GM19455 (cell line): Measurements from ENCODE around the gene CCDC188.
"Not testable (repeated sequence)": the region's sequence is repeated elsewhere in the genome, so short reads cannot be mapped to it uniquely, and the experiment has no call there.

Experiments used
- ATAC-seq: cut with Tn5 transposase; IDR thresholded peaks from one replicate; pipeline ENCODE4 v1.9.1; 2021; ENCODE audit not compliant: unreplicated experiment

The CCDC188 gene

GRCh38 chr22:20171288-20172140 is 20.7 kb upstream of the CCDC188 start:
- ATAC-seq: no peak

GRCh38 chr22:20170170-20170569 is 19.3 kb upstream of the CCDC188 start:
- ATAC-seq: no peak

- no peak for ATAC-seq
These were observed 18.5 kb upstream of the CCDC188 start for GRCh38 chr22:20169253-20169822.

- no peak for ATAC-seq
These were observed 16.9 kb upstream of the CCDC188 start for GRCh38 chr22:20167643-20168322.

GRCh38 chr22:20166703-20167102 is 15.8 kb upstream of the CCDC188 start:
- no peak for ATAC-seq

- ATAC-seq: no peak
These were observed 15.1 kb upstream of the CCDC188 start for GRCh38 chr22:20165913-20166312.

GRCh38 chr22:20165421-20165820 is 14.6 kb upstream of the CCDC188 start:
- no peak for ATAC-seq

GRCh38 chr22:20164863-20165262 is 14.0 kb upstream of the CCDC188 start:
- no peak for ATAC-seq

GRCh38 chr22:20160041-20160440 is 9.2 kb upstream of the CCDC188 start:
- ATAC-seq: no peak

GRCh38 chr22:20159531-20159930 is 8.7 kb upstream of the CCDC188 start:
- not testable (repeated sequence) for ATAC-seq

- ATAC-seq: no peak
These were observed 8.2 kb upstream of the CCDC188 start for GRCh38 chr22:20159076-20159475.

GRCh38 chr22:20158391-20159036 is 7.7 kb upstream of the CCDC188 start:
- no peak for ATAC-seq

- ATAC-seq: no peak
These were observed 6.8 kb upstream of the CCDC188 start for GRCh38 chr22:20157430-20158183.

GRCh38 chr22:20156611-20157429 is 6.0 kb upstream of the CCDC188 start:
- ATAC-seq: no peak

- ATAC-seq: no peak
These were observed 5.2 kb upstream of the CCDC188 start for GRCh38 chr22:20156042-20156389.

- no peak for ATAC-seq
These were observed 4.6 kb upstream of the CCDC188 start for GRCh38 chr22:20155330-20156041.

GRCh38 chr22:20154602-20155187 is 3.8 kb upstream of the CCDC188 start:
- ATAC-seq: no peak

GRCh38 chr22:20153945-20154344 is 3.1 kb upstream of the CCDC188 start:
- ATAC-seq: no peak

GRCh38 chr22:20152464-20152890 is 1.6 kb upstream of the CCDC188 start:
- no peak for ATAC-seq
